HG02870 (cell line): ENCODE results near the gene SHMT1.
"Not testable (repeated sequence)": the region's sequence is repeated elsewhere in the genome, so short reads cannot be mapped to it uniquely, and the experiment has no call there.

Experiments used
- ATAC-seq: cut with Tn5 transposase; IDR thresholded peaks from one replicate; pipeline ENCODE4 v1.9.1; 2021; ENCODE audit warnings: mild to moderate bottlenecking, moderate library complexity; ENCODE audit not compliant: unreplicated experiment

SHMT1 gene

DNA sequence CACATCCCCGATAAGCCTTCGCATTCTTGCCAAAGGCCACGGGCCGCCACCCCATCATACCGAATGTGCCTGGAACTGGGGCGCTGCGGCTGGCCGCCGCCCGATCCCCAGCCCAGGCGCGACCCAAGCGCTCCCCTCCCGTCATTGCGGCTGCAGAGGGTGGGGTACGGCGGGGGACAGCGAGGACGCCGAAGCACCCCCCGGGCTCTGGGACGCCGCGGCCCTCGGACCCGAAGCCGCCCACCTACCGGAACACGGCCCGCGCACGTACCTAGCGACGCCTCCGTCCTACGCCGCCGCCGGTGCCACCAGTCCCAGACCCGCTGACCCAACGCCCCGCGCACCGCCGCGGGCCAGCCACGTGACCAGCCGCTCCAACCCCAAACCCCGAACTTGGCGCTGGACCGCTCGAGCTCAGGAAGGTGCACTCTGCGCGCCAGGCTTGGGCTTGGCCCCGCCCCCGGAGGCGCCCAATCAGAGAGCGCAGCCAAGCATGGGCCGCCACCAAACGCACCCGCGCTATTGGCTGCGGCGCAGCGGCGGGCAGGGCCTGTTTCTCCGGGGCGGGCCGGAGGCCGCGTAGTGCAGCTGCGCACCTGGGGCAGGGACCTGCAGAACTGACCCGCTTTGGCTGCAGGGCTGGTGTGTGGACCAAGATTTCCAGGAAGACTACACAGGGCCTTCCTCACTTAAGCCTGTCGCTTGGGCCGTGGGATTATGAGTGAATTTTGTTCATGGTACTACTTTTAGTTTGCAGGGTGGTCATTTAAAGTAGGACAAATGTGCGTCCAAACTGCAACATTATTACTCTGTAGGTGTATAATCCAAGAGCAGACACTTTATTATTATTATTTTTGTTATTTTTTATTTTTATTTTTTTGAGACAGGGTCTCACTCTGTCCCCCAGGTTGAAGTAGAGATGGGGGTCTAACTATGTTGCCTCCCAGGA is at the start of gene SHMT1:
TSS of gene SHMT1 (minus strand) at position 450 of the 949 bp plus-strand sequence. CDS start 7,569 bp downstream, outside the sequence.
- peak; percentile 91 for ATAC-seq

- peak; percentile 72 for ATAC-seq
Observed at GRCh38 chr17:18412001-18412538, 48.7 kb upstream of the SHMT1 start.

- ATAC-seq = peak; percentile 8
Observed at GRCh38 chr17:18411377-18411864, 48.1 kb upstream of the SHMT1 start.

DNA sequence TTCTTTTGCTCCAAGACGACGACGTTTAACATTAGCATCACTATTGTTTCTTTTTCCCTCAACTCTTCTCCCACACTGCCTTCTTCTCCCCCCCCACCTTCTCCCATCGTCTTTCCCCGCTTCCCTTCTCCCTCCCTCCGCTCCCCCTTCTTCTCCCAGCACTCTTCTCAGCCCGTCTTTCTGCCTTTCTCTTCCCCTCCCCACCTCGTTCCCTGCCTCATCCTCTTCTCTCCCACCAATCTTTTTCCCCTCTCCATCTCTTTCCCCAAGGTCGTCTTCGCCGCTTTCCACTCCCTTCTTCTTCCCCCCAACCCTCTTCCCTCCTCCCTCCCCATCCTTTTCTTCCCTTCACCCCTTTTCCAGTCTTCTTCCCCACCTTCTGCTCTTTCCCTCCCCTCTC is 47.4 kb upstream of the SHMT1 start:
- ATAC-seq = not testable (repeated sequence)

DNA sequence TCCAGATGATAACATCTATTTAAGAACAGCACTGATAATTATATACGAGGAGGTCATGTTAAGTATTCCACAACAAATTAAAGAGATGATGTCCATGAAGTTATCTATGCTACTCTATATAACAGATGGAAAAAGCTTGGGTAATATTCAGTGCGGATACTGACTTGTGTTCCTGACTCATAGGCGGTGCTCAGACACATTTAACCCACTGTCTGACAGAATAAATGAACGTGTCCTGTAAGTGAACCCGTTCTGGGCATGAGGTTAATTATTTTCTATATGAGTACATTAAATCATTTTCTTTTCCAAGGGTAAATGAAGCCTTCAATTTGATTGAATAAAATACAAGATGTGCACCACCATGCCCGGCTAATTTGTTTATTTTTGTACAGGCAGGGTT is 46.0 kb upstream of the SHMT1 start:
- not testable (repeated sequence) for ATAC-seq

GRCh38 chr17:18408906-18409305 is 45.6 kb upstream of the SHMT1 start:
- ATAC-seq = not testable (repeated sequence)

- ATAC-seq = peak; percentile 77
Observed at GRCh38 chr17:18403604-18404003, 40.3 kb upstream of the SHMT1 start.

DNA sequence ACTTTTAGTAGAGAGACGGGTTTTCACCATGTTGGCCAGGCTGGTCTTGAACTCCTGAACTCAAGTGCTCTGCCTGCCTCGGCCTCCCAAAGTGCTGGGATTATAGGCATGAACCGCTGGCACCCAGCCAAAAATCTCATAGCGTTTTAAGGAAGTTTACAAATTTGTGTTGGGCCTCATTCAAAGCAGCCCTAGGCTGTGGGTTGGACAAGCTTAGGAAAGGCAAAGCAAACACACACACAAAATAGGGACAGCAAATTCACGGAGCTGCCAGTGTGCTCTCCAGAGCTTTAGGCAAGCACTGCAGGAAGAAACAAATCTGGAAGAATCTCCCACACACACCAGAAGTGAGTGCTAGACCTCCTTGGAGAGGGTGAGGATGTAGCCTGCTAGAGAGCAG is 39.8 kb upstream of the SHMT1 start:
- ATAC-seq = not testable (repeated sequence)

- ATAC-seq = not testable (repeated sequence)
Observed at GRCh38 chr17:18401872-18402590, 38.7 kb upstream of the SHMT1 start.

DNA sequence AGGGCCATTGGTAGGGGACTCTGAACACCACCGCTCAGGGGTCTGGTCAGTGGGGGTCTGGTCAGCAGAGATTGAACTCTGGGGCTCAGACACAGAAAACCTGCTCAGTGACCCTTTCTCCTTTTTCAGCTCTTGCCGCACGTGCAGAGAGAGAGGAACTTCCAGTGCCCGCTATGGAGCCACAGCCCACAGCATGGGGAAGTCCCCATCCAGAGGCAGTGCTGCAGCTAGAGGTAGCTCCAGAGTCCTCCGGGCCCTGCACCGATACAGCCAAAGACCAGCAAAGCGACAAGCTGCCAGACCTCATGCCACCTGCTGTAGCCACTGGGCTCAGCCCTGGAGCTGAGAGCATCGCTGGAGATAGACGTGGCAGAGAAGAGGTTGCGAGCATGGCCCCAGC is 25.4 kb upstream of the SHMT1 start:
- not testable (repeated sequence) for ATAC-seq

GRCh38 chr17:18388266-18388665 is 24.9 kb upstream of the SHMT1 start:
- ATAC-seq = not testable (repeated sequence)

DNA sequence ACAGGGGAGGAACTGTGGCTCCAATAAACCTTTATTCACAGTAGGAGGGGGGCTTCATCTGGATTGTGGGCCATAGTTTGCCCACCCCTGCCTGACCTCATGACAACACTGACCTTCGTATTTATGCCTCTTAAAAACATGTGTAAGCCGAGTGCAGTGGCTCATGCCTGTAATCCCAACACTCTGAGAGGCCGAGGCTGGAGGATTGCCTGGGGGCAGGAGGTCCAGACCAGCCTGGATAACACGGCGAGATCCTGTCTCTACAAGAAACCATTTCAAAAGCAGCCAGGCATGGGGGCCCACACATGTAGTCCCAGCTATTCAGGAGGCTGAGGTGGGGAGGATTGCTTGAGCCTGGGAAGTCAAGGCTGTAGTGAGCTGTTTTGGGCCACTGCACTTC is 24.2 kb upstream of the SHMT1 start:
- ATAC-seq = not testable (repeated sequence)

GRCh38 chr17:18384271-18384670 is 20.9 kb upstream of the SHMT1 start:
- ATAC-seq = not testable (repeated sequence)

DNA sequence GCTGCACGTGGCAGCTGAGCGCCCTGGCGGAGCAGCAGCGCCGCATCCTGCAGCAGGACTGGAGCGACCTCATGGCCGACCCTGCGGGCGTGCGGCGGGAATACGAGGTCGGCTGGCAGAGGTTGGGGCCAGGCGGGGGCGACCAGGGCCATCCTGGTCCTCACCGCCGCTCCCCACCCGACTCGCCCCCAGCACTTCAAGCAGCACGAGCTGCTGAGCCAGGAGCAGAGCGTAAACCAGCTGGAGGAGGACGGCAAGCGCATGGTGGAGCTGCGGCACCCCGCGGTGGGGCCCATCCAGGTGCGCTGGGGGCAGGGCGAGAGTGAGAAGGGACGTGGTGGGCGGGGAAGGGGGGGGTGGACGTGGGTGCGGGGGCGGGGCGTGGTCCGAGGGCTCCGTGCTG is 19.7 kb upstream of the SHMT1 start:
- not testable (repeated sequence) for ATAC-seq

GRCh38 chr17:18382441-18383078 is 19.2 kb upstream of the SHMT1 start:
- no peak for ATAC-seq

DNA sequence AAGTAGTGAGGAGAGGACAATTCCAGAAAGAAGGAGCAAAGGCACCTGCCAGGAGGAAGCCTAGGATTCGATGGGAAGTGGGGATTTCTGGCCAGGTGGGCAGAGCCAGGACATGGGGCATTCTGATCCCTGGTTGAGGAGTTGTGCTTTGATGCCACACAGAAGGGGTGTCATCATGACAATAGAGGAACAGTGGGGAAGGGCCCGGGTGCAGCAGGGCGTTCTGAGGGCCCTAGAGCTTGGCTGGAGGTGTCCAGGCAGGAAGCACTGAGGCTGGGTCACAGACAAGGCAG is 18.5 kb upstream of the SHMT1 start:
- no peak for ATAC-seq

GRCh38 chr17:18381158-18381952 is 18.0 kb upstream of the SHMT1 start:
- no peak for ATAC-seq

- no peak for ATAC-seq
Observed at GRCh38 chr17:18380471-18381157, 17.3 kb upstream of the SHMT1 start.

DNA sequence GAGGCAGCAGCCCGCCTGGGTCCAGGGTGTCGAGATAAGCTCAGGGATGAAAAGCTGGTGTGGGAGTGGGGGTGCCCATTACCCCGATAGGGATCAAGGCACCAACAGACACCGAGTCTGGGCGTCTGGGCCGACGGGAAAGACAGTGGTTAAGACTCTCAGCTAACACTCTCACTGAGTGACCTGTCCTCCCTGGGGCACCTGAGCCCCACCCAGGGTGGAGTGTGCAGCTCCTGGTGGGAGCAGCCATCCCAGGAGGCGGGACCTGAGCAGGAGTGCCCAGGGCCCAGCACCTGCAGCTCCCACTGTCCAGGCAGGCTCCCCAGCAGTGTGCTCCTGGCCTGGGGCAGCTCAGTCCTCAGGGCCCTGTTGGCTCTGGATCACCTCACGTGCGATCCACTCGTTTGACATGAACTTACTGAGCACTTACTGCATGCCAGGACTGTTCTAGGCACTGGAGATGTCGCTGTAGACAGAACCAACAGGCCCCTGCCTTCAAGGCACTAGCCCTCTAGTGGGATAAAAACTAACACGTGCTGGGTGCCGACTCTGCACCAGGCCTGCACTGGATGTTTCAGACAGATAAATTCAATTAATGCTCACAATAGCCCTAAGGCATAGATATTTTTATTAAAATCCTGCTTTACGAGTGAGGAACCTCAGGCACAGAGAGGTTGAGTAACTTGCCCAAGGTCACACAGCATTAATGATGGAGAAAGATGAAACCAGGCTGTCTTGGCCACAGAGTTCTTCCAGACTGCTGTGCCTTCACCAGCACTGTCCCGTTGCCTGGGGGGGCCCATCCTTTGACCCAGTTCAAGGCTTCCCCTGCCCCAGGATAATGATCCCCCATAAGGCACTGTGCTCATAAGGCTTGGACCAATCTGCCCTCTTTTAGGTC is 16.1 kb upstream of the SHMT1 start:
- no peak for ATAC-seq
